Measurements from ENCODE around the gene CWF19L1.

DNA sequence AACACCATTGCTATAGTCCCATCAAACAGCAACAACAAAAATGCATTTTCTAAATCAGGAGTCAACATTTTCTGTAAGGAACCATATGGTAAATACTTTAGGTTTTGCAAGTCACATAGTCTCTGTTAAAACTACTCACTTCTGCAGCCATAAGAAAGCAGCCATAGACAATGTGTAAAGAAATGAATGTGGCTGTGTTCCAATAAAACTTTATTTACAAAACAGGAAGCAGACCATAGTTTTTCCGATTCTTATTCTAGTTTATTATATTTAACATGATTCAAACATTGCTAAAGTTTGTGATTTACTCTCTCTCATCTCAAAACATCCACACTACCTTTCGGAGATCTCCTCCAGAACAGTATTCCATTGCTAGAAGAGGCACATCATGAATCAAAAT is 44.9 kb downstream of the CWF19L1 start:
- TF ChIP-seq POLR2A (IDR thresholded peaks at IDR 0.05; ENCODE audit: low read length) (no peak), GATA1 (IDR thresholded peaks at IDR 0.05; ENCODE audit: low read depth, low read length) (no peak)
